Activated CD4-positive, alpha-beta T cell treated with anti-CD3 and anti-CD28 coated beads for 1 hour (primary cell): Measurements from ENCODE around the gene CYP26B1.

Source experiments
- DNase-seq: peaks from one replicate; pipeline ENCODE4 v3.0.0-alpha.2; 2020

Gene CYP26B1

GRCh38 chr2:72154386-72154975 lies 6.8 kb upstream of the CYP26B1 start:
- no peak for DNase-seq

- DNase-seq, result no peak
Observed at GRCh38 chr2:72153924-72154323, 6.3 kb upstream of the CYP26B1 start.

GRCh38 chr2:72153026-72153791 lies 5.5 kb upstream of the CYP26B1 start:
- peak; percentile 5 for DNase-seq

GRCh38 chr2:72150861-72151356 lies 3.2 kb upstream of the CYP26B1 start:
- no peak for DNase-seq

- peak; percentile 36 for DNase-seq
Observed at GRCh38 chr2:72150157-72150860, 2.6 kb upstream of the CYP26B1 start.

- DNase-seq, result peak; percentile 6
Observed at GRCh38 chr2:72149556-72150156, 2.0 kb upstream of the CYP26B1 start.

GRCh38 chr2:72148837-72149555 lies 1.3 kb upstream of the CYP26B1 start:
- peak; percentile 7 for DNase-seq

- DNase-seq, result peak; percentile 2
Observed at GRCh38 chr2:72148003-72148836, 558 bp upstream of the CYP26B1 start.

- DNase-seq, result peak; percentile 5
Observed at GRCh38 chr2:72146347-72147302, 1.0 kb downstream of the CYP26B1 start.

GRCh38 chr2:72145658-72146329 lies 1.9 kb downstream of the CYP26B1 start:
- DNase-seq, result no peak

GRCh38 chr2:72145289-72145657 lies 2.4 kb downstream of the CYP26B1 start:
- DNase-seq, result no peak

- DNase-seq, result peak; percentile 6
Observed at GRCh38 chr2:72144632-72145288, 2.9 kb downstream of the CYP26B1 start.

GRCh38 chr2:72144274-72144631 lies 3.4 kb downstream of the CYP26B1 start:
- no peak for DNase-seq

GRCh38 chr2:72143441-72144273 lies 4.0 kb downstream of the CYP26B1 start:
- DNase-seq, result no peak

- DNase-seq, result no peak
Observed at GRCh38 chr2:72142570-72143440, 4.9 kb downstream of the CYP26B1 start.

GRCh38 chr2:72141881-72142451 lies 5.7 kb downstream of the CYP26B1 start:
- peak; percentile 2 for DNase-seq

- DNase-seq, result peak; percentile 1
Observed at GRCh38 chr2:72141032-72141645, 6.5 kb downstream of the CYP26B1 start.
